Liver (tissue), 3 donors: ENCODE data around the gene RNF212.

Experiments
- GABPA ChIP-seq, 2 donors: IDR thresholded peaks in 1 of 2; conservative IDR thresholded peaks in 1 of 2; 2 replicates each; pipeline ENCODE4 v1.6.1; 2016; ENCODE audit warnings: antibody characterized with exemption in 2 of 2, mild to moderate bottlenecking in 1 of 2, moderate library complexity in 1 of 2
- JUND ChIP-seq, 2 donors: IDR thresholded peaks; 2 replicates each; pipeline ENCODE4 v1.6.1; 2016; ENCODE audit warnings: antibody characterized with exemption in 2 of 2
- NR2F2 ChIP-seq: IDR thresholded peaks from 2 replicates; pipeline ENCODE4 v1.6.1; 2016; ENCODE audit warnings: antibody characterized with exemption
- TF ChIP-seq, protein P1 (sequence below): fragments of 150-350 bp; IDR thresholded peaks from 2 replicates; pipeline ENCODE4 v1.5.1; 2017; ENCODE audit warnings: improper control_type of control experiment, low read depth, low read length; ENCODE audit not compliant: missing input control
- TF ChIP-seq, protein P2 (sequence below): IDR thresholded peaks from 2 replicates; pipeline ENCODE4 v1.6.1; 2016; ENCODE audit warnings: antibody characterized with exemption
- TF ChIP-seq, protein P3 (sequence below): IDR thresholded peaks from 2 replicates; pipeline ENCODE4 v1.6.1; 2016; ENCODE audit warnings: antibody characterized with exemption
- TF ChIP-seq, protein P4 (sequence below): IDR thresholded peaks from 2 replicates; pipeline ENCODE4 v1.6.1; 2016; ENCODE audit warnings: antibody characterized with exemption
- TF ChIP-seq, protein P5 (sequence below): IDR thresholded peaks from 2 replicates; pipeline ENCODE4 v1.6.1; 2016; ENCODE audit warnings: antibody characterized with exemption, mild to moderate bottlenecking
- donor health status: healthy.
- donor health status: healthy.

DNA sequence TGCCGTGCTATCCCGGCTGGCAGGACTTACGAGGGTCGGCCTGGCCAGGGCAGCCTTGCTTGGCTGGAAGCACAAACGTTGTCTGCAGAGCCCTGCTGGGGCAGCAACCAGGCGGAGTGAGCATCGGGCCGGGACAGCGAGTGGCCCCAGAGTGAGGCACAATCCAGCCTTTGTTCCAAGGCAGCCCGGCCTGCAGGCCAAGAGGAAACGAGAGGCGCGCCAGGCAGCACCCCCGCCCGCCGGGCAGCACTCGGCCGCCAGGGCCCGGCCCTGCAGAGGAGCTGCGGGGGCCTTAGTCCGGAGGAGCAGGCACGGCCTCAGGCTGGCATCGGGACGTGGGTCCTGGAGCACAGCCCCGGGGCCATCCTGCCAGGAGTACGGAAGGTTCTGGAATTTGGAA lies 77.9 kb downstream of the RNF212 start:
- TF ChIP-seq JUND (IDR thresholded peaks at IDR 0.05) (no peak), GABPA (IDR thresholded peaks at IDR 0.05 in 1 of 2, conservative IDR thresholded peaks at IDR 0.05 in 1 of 2) (no peak), NR2F2 (no peak)
- TF ChIP-seq, protein P1, sequence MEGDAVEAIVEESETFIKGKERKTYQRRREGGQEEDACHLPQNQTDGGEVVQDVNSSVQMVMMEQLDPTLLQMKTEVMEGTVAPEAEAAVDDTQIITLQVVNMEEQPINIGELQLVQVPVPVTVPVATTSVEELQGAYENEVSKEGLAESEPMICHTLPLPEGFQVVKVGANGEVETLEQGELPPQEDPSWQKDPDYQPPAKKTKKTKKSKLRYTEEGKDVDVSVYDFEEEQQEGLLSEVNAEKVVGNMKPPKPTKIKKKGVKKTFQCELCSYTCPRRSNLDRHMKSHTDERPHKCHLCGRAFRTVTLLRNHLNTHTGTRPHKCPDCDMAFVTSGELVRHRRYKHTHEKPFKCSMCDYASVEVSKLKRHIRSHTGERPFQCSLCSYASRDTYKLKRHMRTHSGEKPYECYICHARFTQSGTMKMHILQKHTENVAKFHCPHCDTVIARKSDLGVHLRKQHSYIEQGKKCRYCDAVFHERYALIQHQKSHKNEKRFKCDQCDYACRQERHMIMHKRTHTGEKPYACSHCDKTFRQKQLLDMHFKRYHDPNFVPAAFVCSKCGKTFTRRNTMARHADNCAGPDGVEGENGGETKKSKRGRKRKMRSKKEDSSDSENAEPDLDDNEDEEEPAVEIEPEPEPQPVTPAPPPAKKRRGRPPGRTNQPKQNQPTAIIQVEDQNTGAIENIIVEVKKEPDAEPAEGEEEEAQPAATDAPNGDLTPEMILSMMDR = no peak
- TF ChIP-seq, protein P2, sequence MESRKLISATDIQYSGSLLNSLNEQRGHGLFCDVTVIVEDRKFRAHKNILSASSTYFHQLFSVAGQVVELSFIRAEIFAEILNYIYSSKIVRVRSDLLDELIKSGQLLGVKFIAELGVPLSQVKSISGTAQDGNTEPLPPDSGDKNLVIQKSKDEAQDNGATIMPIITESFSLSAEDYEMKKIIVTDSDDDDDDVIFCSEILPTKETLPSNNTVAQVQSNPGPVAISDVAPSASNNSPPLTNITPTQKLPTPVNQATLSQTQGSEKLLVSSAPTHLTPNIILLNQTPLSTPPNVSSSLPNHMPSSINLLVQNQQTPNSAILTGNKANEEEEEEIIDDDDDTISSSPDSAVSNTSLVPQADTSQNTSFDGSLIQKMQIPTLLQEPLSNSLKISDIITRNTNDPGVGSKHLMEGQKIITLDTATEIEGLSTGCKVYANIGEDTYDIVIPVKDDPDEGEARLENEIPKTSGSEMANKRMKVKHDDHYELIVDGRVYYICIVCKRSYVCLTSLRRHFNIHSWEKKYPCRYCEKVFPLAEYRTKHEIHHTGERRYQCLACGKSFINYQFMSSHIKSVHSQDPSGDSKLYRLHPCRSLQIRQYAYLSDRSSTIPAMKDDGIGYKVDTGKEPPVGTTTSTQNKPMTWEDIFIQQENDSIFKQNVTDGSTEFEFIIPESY = no peak
- TF ChIP-seq, protein P3, sequence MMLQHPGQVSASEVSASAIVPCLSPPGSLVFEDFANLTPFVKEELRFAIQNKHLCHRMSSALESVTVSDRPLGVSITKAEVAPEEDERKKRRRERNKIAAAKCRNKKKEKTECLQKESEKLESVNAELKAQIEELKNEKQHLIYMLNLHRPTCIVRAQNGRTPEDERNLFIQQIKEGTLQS = no peak
- TF ChIP-seq, protein P4, sequence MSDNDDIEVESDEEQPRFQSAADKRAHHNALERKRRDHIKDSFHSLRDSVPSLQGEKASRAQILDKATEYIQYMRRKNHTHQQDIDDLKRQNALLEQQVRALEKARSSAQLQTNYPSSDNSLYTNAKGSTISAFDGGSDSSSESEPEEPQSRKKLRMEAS = no peak
- TF ChIP-seq, protein P5, sequence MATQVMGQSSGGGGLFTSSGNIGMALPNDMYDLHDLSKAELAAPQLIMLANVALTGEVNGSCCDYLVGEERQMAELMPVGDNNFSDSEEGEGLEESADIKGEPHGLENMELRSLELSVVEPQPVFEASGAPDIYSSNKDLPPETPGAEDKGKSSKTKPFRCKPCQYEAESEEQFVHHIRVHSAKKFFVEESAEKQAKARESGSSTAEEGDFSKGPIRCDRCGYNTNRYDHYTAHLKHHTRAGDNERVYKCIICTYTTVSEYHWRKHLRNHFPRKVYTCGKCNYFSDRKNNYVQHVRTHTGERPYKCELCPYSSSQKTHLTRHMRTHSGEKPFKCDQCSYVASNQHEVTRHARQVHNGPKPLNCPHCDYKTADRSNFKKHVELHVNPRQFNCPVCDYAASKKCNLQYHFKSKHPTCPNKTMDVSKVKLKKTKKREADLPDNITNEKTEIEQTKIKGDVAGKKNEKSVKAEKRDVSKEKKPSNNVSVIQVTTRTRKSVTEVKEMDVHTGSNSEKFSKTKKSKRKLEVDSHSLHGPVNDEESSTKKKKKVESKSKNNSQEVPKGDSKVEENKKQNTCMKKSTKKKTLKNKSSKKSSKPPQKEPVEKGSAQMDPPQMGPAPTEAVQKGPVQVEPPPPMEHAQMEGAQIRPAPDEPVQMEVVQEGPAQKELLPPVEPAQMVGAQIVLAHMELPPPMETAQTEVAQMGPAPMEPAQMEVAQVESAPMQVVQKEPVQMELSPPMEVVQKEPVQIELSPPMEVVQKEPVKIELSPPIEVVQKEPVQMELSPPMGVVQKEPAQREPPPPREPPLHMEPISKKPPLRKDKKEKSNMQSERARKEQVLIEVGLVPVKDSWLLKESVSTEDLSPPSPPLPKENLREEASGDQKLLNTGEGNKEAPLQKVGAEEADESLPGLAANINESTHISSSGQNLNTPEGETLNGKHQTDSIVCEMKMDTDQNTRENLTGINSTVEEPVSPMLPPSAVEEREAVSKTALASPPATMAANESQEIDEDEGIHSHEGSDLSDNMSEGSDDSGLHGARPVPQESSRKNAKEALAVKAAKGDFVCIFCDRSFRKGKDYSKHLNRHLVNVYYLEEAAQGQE = no peak
